Loucy (cell line): Measurements from ENCODE around the gene CFAP58.

ENCODE experiments used
- H2AFZ ChIP-seq: fragments of 200-600 bp; sonication (generic); 2 replicates; pipeline ENCODE4 v1.6.0; 2016; ENCODE audit warnings: antibody characterized with exemption, mild to moderate bottlenecking, low read length, moderate library complexity
- H3F3A ChIP-seq: fragments of 200-600 bp; 2 replicates; pipeline ENCODE4 v1.6.0; 2016; ENCODE audit warnings: antibody characterized with exemption, low read depth, mild to moderate bottlenecking
- H3K27me3 ChIP-seq: fragments of 200-600 bp; sonication (generic); 2 replicates; pipeline ENCODE4 v1.6.1; 2014; ENCODE audit warnings: low read length, mild to moderate bottlenecking; ENCODE audit not compliant: insufficient read depth, poor library complexity, severe bottlenecking
- H3K36me3 ChIP-seq: fragments of 200-600 bp; sonication (generic); 2 replicates; pipeline ENCODE4 v1.6.1; 2016; ENCODE audit warnings: low read length; ENCODE audit not compliant: insufficient read depth
- H3K4me1 ChIP-seq: fragments of 200-600 bp; sonication (generic); 2 replicates; pipeline ENCODE4 v1.5.1; 2014; ENCODE audit warnings: low read length, mild to moderate bottlenecking; ENCODE audit not compliant: insufficient read depth, poor library complexity, severe bottlenecking
- H3K4me2 ChIP-seq: fragments of 200-600 bp; sonication (generic); 2 replicates; pipeline ENCODE4 v1.6.0; 2014; ENCODE audit warnings: antibody characterized with exemption, low read length, low read depth, mild to moderate bottlenecking; ENCODE audit not compliant: poor library complexity, severe bottlenecking
- H3K4me3 ChIP-seq: fragments of 200-600 bp; sonication (generic); 2 replicates; pipeline ENCODE4 v1.5.1; 2014; ENCODE audit warnings: low read length, mild to moderate bottlenecking, mixed read lengths; ENCODE audit not compliant: poor library complexity, severe bottlenecking
- H3K79me2 ChIP-seq: fragments of 200-600 bp; sonication (generic); 2 replicates; pipeline ENCODE4 v1.6.1; 2014; ENCODE audit warnings: low read length; ENCODE audit not compliant: insufficient read depth
- H3K9ac ChIP-seq: fragments of 200-600 bp; sonication (generic); 2 replicates; pipeline ENCODE4 v1.6.0; 2014; ENCODE audit warnings: mild to moderate bottlenecking, low read depth, low read length, moderate library complexity; ENCODE audit not compliant: poor library complexity, severe bottlenecking
- H3K9me2 ChIP-seq: fragments of 200-600 bp; sonication (generic); replicated peaks from 2 replicates; pipeline ENCODE4 v1.6.1; 2016; ENCODE audit warnings: low read depth, low read length, mixed read lengths
- H3K9me3 ChIP-seq: fragments of 200-600 bp; sonication (generic); 2 replicates; pipeline ENCODE4 v1.6.1; 2014; ENCODE audit warnings: mild to moderate bottlenecking, antibody characterized with exemption, low read length, low read depth; ENCODE audit not compliant: insufficient read depth
- H4K20me1 ChIP-seq: fragments of 200-600 bp; sonication (generic); 2 replicates; pipeline ENCODE4 v1.6.0; 2014; ENCODE audit warnings: antibody characterized with exemption, low read length, mild to moderate bottlenecking; ENCODE audit not compliant: insufficient read depth, poor library complexity, severe bottlenecking
- CTCF ChIP-seq: fragments of 200-600 bp; sonication (generic); conservative IDR thresholded peaks from 2 replicates; pipeline ENCODE4 v1.5.1; 2014; ENCODE audit warnings: mild to moderate bottlenecking, antibody characterized with exemption, low read length
- EZH2phosphoT487 ChIP-seq: fragments of 200-600 bp; IDR thresholded peaks from 2 replicates; pipeline ENCODE4 v1.6.1; 2018; ENCODE audit warnings: antibody characterized with exemption, mild to moderate bottlenecking, moderate library complexity, borderline replicate concordance

CFAP58 gene

DNA sequence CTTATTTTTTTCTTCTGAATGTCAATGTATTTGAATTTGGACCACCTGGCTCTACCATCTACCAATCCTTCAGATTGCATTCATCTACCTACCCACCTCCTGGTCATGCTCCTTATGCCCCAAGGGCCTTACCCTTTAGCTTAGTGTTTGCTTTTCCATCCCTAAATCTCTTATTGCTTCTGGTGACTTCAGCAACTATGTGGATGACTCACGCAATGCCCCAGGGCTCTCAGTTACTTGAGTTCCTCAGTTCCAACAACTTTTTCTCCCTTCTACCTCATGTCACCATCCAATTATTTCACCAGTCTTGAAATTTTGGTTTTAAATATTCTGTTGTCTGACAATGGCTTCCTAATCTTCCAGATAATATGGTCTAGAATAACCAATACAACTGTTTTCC is 118.9 kb downstream of the CFAP58 start:
- no peaks in the 10 kb centered on the region for H3K4me1 ChIP-seq
- no peaks in the 10 kb centered on the region for H3K27me3 ChIP-seq
- no peak overlapping the region for H2AFZ ChIP-seq
- H3K9me3 ChIP-seq: no peaks in the 10 kb centered on the region
- H3K4me2 ChIP-seq: no peak overlapping the region
- H4K20me1 ChIP-seq: no peaks in the 10 kb centered on the region
- H3K9me2 ChIP-seq: no peaks in the 10 kb centered on the region
- H3K36me3 ChIP-seq: no peaks in the 10 kb centered on the region
- no peak for TF ChIP-seq EZH2phosphoT487
- no peak for TF ChIP-seq CTCF
- no peaks in the 10 kb centered on the region for H3K79me2 ChIP-seq
- H3F3A ChIP-seq: no peaks in the 10 kb centered on the region
- H3K4me3 ChIP-seq: no peak overlapping the region
- no peak overlapping the region for H3K9ac ChIP-seq

- H3K4me3 ChIP-seq: no peak overlapping the region
- no peaks in the 10 kb centered on the region for H3K4me1 ChIP-seq
- no peaks in the 10 kb centered on the region for H3K9me2 ChIP-seq
- H3F3A ChIP-seq: no peaks in the 10 kb centered on the region
- H3K79me2 ChIP-seq: no peaks in the 10 kb centered on the region
- no peaks in the 10 kb centered on the region for H4K20me1 ChIP-seq
- no peak overlapping the region for H2AFZ ChIP-seq
- H3K9me3 ChIP-seq: no peaks in the 10 kb centered on the region
- no peaks in the 10 kb centered on the region for H3K27me3 ChIP-seq
- no peak overlapping the region for H3K9ac ChIP-seq
- H3K36me3 ChIP-seq: no peaks in the 10 kb centered on the region
- H3K4me2 ChIP-seq: no peak overlapping the region
- TF ChIP-seq CTCF (no peak), EZH2phosphoT487 (no peak)
These were observed 119.5 kb downstream of the CFAP58 start for GRCh38 chr10:104472957-104473745.

DNA sequence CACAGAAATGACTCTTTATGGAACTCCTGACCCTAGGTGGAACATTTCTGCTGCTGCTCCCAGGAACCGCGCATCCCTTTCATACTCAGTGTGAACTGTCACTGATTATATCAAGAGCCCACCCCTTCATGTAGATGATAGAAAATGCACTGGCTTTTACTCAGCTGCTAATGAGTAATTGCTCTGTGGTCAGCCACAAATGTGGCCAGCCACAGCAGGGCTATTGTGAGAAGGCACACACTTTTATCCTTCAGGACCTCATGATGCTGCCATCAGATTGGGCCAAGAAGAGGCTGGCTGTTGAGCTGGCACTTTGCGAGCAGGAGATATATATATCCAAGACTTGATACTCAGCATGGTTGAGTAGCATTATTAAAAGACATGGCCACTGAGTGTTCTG is 124.7 kb downstream of the CFAP58 start:
- Histone ChIP-seq H2AFZ (no peak overlapping the region), H3K9me3 (no peaks in the 10 kb centered on the region), H3K36me3 (no peaks in the 10 kb centered on the region), H3K9me2 (no peaks in the 10 kb centered on the region), H3F3A (no peaks in the 10 kb centered on the region), H3K9ac (no peak overlapping the region), H3K79me2 (no peaks in the 10 kb centered on the region), H3K4me3 (no peak overlapping the region), H3K4me1 (no peaks in the 10 kb centered on the region), H3K4me2 (no peak overlapping the region), H3K27me3 (no peaks in the 10 kb centered on the region), H4K20me1 (no peaks in the 10 kb centered on the region)
- TF ChIP-seq EZH2phosphoT487: no peak
- no peak for TF ChIP-seq CTCF
